GM12878 (cell line): ENCODE data around the gene STRA8. TPM values are rescaled to one million over a fixed set of nuclear protein-coding genes. Genes with fewer than 3 reads are reported as not detected.

ENCODE experiments used
- ATAC-seq: fragments of 200-7000 bp; cut with Tn5 transposase; 3 replicates; pipeline ENCODE4 v1.9.1; 2020; ENCODE audit warnings: mild to moderate bottlenecking, moderate library complexity
- BruUV-seq: library from RNA; stranded (reverse); fragments of 400-500 nt; replicated peaks from 2 replicates; lab custom pipeline; 2021; lab: Mats Ljungman, UMichigan
- CTCF ChIA-PET: fragments of 300-600 bp; sonication (Branson Sonifier 250); formaldehyde crosslinking; extraction: SDS; loops from one replicate; lab custom pipeline; 2021; ENCODE audit warnings: inconsistent platforms; lab: Yijun Ruan, JAX
- POLR2A ChIA-PET: fragments of 350-600 bp; formaldehyde crosslinking; extraction: SDS; loops from one replicate; lab custom pipeline; 2021; ENCODE audit warnings: inconsistent platforms; lab: Charles Lee
- RAD21 ChIA-PET: fragments of 300-600 bp; sonication (Branson Sonifier 250); formaldehyde crosslinking; loops from one replicate; lab custom pipeline; 2023; ENCODE audit warnings: antibody characterized with exemption; ENCODE audit not compliant: unreplicated experiment; lab: Charles Lee
- SMC1A ChIA-PET: fragments of 300-600 bp; sonication (Branson Sonifier 250); formaldehyde crosslinking; loops from one replicate; lab custom pipeline; 2023; ENCODE audit not compliant: unreplicated experiment, uncharacterized antibody; lab: Charles Lee
- DNase-seq: peaks from one replicate; pipeline ENCODE4 v3.0.0-alpha.2; 2011; ENCODE audit warnings: low read depth, low spot score
- FAIRE-seq: peaks from 3 replicates; lab custom pipeline; 2011; peaks lifted over from hg19 to GRCh38; lab: Jason Lieb, UNC
- H2AFZ ChIP-seq: 2 replicates; pipeline ENCODE4 v1.6.0; 2011; ENCODE audit warnings: low read depth, low read length, control low read depth; ENCODE audit not compliant: control insufficient read depth
- H3K27ac ChIP-seq: 2 replicates; pipeline ENCODE4 v1.5.1; 2011; ENCODE audit warnings: control low read depth; ENCODE audit not compliant: control insufficient read depth, insufficient read depth
- H3K27me3 ChIP-seq, 2 experiments: replicated peaks in 1 of 2; 2 replicates each; pipeline versions ENCODE4 v1.6.0 to v1.6.1; 2011; ENCODE audit warnings: low read length in 1 of 2; ENCODE audit not compliant: control insufficient read depth in 2 of 2, insufficient read depth in 2 of 2
- H3K36me3 ChIP-seq, 2 experiments: 2 replicates each; pipeline ENCODE4 v1.5.1; 2011; ENCODE audit warnings: low read length in 1 of 2; ENCODE audit not compliant: control insufficient read depth in 2 of 2, insufficient read depth in 2 of 2
- H3K4me1 ChIP-seq: 2 replicates; pipeline ENCODE4 v1.6.1; 2011; ENCODE audit warnings: mild to moderate bottlenecking, low read length, moderate library complexity, mixed read lengths; ENCODE audit not compliant: control insufficient read depth, insufficient read depth
- H3K4me2 ChIP-seq: 2 replicates; pipeline ENCODE4 v1.6.0; 2011; ENCODE audit warnings: control low read depth; ENCODE audit not compliant: control insufficient read depth, insufficient read depth
- H3K4me3 ChIP-seq: fragments of 200-600 bp; sonication (generic); 2 replicates; pipeline ENCODE4 v1.5.1; 2016
- H3K79me2 ChIP-seq: 2 replicates; pipeline ENCODE4 v1.6.0; 2011; ENCODE audit warnings: low read length; ENCODE audit not compliant: control insufficient read depth, insufficient read depth
- H3K9ac ChIP-seq: 2 replicates; pipeline ENCODE4 v1.8.0; 2011; ENCODE audit warnings: low read length, control low read depth, mixed read lengths; ENCODE audit not compliant: control insufficient read depth, insufficient read depth
- H3K9me3 ChIP-seq: replicated peaks from 3 replicates; pipeline ENCODE4 v1.5.1; 2011; ENCODE audit warnings: mild to moderate bottlenecking, low read length; ENCODE audit not compliant: control insufficient read depth, insufficient read depth
- H4K20me1 ChIP-seq: 2 replicates; pipeline ENCODE4 v1.6.0; 2011; ENCODE audit not compliant: control insufficient read depth, insufficient read depth
- ATF7 ChIP-seq: fragments of 450-650 bp; IDR thresholded peaks from 2 replicates; pipeline ENCODE4 v1.6.1; 2016; ENCODE audit warnings: low read depth, mild to moderate bottlenecking
- CHD4 ChIP-seq: fragments of 200-600 bp; sonication (generic); IDR thresholded peaks from 2 replicates; pipeline ENCODE4 v1.6.1; 2016; ENCODE audit warnings: mild to moderate bottlenecking
- EED ChIP-seq: sonication (generic); IDR thresholded peaks from 2 replicates; pipeline ENCODE4 v1.6.1; 2016; ENCODE audit warnings: antibody characterized with exemption, low read depth
- FOS ChIP-seq: IDR thresholded peaks from 3 replicates; pipeline ENCODE4 v1.6.1; 2011; ENCODE audit warnings: borderline replicate concordance; ENCODE audit not compliant: insufficient read length; ENCODE audit errors: extremely low read depth
- IKZF2 ChIP-seq, 2 experiments: fragments of 450-650 bp; IDR thresholded peaks; 2 replicates each; pipeline ENCODE4 v1.6.1; 2017; ENCODE audit warnings: mild to moderate bottlenecking in 2 of 2, moderate library complexity in 2 of 2
- MTA3 ChIP-seq: IDR thresholded peaks from 2 replicates; pipeline ENCODE4 v1.6.1; 2012; ENCODE audit warnings: low read length, inconsistent platforms, borderline replicate concordance
- NFXL1 ChIP-seq: fragments of 450-650 bp; IDR thresholded peaks from 2 replicates; pipeline ENCODE4 v1.6.1; 2017; ENCODE audit warnings: antibody characterized with exemption, mild to moderate bottlenecking, borderline replicate concordance
- PAX5 ChIP-seq: IDR thresholded peaks from 2 replicates; pipeline ENCODE4 v1.6.1; 2011; ENCODE audit warnings: low read depth, low read length, borderline replicate concordance
- RB1 ChIP-seq: fragments of 450-650 bp; formaldehyde crosslinking; IDR thresholded peaks from 2 replicates; pipeline ENCODE4 v1.6.1; 2017; ENCODE audit warnings: mild to moderate bottlenecking, borderline replicate concordance
- SIX5 ChIP-seq: IDR thresholded peaks from 2 replicates; pipeline ENCODE4 v1.6.1; 2011; ENCODE audit warnings: mild to moderate bottlenecking, low read depth, low read length, moderate library complexity; ENCODE audit not compliant: severe bottlenecking
- SREBF1 ChIP-seq: IDR thresholded peaks from 2 replicates; pipeline ENCODE4 v1.6.1; 2012; ENCODE audit warnings: mild to moderate bottlenecking, low read length
- WGBS: methylation state at CpG from one replicate; pipeline ENCODE4 v1.1.6; 2016; ENCODE audit warnings: low lambda C conversion rate; ENCODE audit not compliant: insufficient replicate concordance, insufficient coverage; ENCODE audit errors: missing lambda C conversion rate; 5-methylcytosine and 5-hydroxymethylcytosine counted together
- in situ Hi-C: fragments of 300-500 bp; cut with MboI; formaldehyde crosslinking; loops from 9 replicates; pipeline ENCODE4 v1.14.3; 2018; ENCODE audit warnings: mixed read lengths
- intact Hi-C: fragments of 100-400 bp; cut with micrococcal nuclease; formaldehyde crosslinking; loops from one replicate; pipeline ENCODE4 v1.14.2; 2022; ENCODE audit not compliant: unreplicated experiment
- polyA plus RNA-seq, 11 experiments: library from polyadenylated mRNA; depleted of rRNA in 4 of 11; unstranded in 6 of 11; stranded (reverse) in 5 of 11; fragments of >200 nt; fragmentation: Nextera tagmentation in 4 of 11; fragmentation: Illumina TruSeq in 1 of 11; extraction: Ambion mirVana in 4 of 11; extraction: Trizol in 1 of 11; gene quantifications; 1 replicate in 1 of 11; 2 replicates in 10 of 11; pipeline versions ENCODE4 v1.2.1 to v1.2.3, GENCODE V29; 2011 to 2016; ENCODE audit warnings: inconsistent platforms in 2 of 11, missing spikeins in 2 of 11, low read depth in 1 of 11
- total RNA-seq, 4 experiments: library from RNA; depleted of rRNA in 3 of 4; stranded (reverse); fragments of >200 nt in 3 of 4; fragmentation: Illumina TruSeq in 1 of 4; extraction: Trizol in 1 of 4; gene quantifications; 2 replicates each; pipeline versions ENCODE4 v1.2.1 to v1.2.3, GENCODE V29; 2013 to 2021
- TF ChIP-seq, protein P1 (sequence below): fragments of 450-650 bp; IDR thresholded peaks from 2 replicates; pipeline ENCODE4 v1.6.1; 2018; ENCODE audit warnings: mild to moderate bottlenecking, low read depth, moderate library complexity; ENCODE audit not compliant: partially characterized antibody
- TF ChIP-seq, protein P2 (sequence below): fragments of 450-650 bp; conservative IDR thresholded peaks from 2 replicates; pipeline ENCODE4 v1.6.1; 2017; ENCODE audit warnings: mild to moderate bottlenecking, moderate library complexity

Gene STRA8
- total and polyA plus RNA-seq, 10 of the 15 experiments (the other 5 are each of a cell fraction or from before 2014, with no cell fraction given) = 0.15 TPM; not detected in 9

GRCh38 chr7:135201350-135201749 lies 32.3 kb upstream of the STRA8 start:
- TF ChIP-seq CHD4 (no peak), FOS (no peak), EED (no peak), IKZF2 (IDR thresholded peaks at IDR 0.05) (no peak), NFXL1 (no peak), ATF7 (no peak), PAX5 (no peak), RB1 (no peak), SIX5 (no peak), SREBF1 (no peak), MTA3 (no peak)
- TF ChIP-seq, protein P1, sequence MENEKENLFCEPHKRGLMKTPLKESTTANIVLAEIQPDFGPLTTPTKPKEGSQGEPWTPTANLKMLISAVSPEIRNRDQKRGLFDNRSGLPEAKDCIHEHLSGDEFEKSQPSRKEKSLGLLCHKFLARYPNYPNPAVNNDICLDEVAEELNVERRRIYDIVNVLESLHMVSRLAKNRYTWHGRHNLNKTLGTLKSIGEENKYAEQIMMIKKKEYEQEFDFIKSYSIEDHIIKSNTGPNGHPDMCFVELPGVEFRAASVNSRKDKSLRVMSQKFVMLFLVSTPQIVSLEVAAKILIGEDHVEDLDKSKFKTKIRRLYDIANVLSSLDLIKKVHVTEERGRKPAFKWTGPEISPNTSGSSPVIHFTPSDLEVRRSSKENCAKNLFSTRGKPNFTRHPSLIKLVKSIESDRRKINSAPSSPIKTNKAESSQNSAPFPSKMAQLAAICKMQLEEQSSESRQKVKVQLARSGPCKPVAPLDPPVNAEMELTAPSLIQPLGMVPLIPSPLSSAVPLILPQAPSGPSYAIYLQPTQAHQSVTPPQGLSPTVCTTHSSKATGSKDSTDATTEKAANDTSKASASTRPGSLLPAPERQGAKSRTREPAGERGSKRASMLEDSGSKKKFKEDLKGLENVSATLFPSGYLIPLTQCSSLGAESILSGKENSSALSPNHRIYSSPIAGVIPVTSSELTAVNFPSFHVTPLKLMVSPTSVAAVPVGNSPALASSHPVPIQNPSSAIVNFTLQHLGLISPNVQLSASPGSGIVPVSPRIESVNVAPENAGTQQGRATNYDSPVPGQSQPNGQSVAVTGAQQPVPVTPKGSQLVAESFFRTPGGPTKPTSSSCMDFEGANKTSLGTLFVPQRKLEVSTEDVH = no peak
- TF ChIP-seq, protein P2, sequence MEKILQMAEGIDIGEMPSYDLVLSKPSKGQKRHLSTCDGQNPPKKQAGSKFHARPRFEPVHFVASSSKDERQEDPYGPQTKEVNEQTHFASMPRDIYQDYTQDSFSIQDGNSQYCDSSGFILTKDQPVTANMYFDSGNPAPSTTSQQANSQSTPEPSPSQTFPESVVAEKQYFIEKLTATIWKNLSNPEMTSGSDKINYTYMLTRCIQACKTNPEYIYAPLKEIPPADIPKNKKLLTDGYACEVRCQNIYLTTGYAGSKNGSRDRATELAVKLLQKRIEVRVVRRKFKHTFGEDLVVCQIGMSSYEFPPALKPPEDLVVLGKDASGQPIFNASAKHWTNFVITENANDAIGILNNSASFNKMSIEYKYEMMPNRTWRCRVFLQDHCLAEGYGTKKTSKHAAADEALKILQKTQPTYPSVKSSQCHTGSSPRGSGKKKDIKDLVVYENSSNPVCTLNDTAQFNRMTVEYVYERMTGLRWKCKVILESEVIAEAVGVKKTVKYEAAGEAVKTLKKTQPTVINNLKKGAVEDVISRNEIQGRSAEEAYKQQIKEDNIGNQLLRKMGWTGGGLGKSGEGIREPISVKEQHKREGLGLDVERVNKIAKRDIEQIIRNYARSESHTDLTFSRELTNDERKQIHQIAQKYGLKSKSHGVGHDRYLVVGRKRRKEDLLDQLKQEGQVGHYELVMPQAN = no peak
- ChIA-PET RAD21 (interaction anchor here (1.4 to 11.2 kb wide), 4 partner anchors 12 to 214 kb away, joined by 5 to 230 read pairs (median 90); partner anchors contain the start of genes AGBL3 and CYREN), SMC1A (interaction anchor here (0.9 to 10.8 kb wide), 10 partner anchors 8 to 52 kb away, joined by 3 to 251 read pairs (median 6); partner anchors contain the start of gene WDR91), CTCF (interaction anchor here (1.0 to 10.4 kb wide), 7 partner anchors 9 to 80 kb away, joined by 4 to 108 read pairs (median 6); no protein-coding TSS in a partner anchor), POLR2A (interaction anchor here (1.1 to 10.8 kb wide), 6 partner anchors 8 to 27 kb away, joined by 3 to 299 read pairs (median 4); partner anchors contain the start of gene WDR91)
- no peaks in the 10 kb centered on the region for H4K20me1 ChIP-seq
- peaks cover 15 to 58% of the 10 kb centered on the region in 2 experiments for H3K36me3 ChIP-seq
- no peaks in the 10 kb centered on the region for H3K9me3 ChIP-seq
- H3K4me3 ChIP-seq = peak overlapping the region; percentile 23; the same call in 1 of the 2 replicates
- DNase-seq = no peak
- intact Hi-C loops (no loop called here), in situ Hi-C loops (no loop called here)
- H3K27me3 ChIP-seq = no peaks in the 10 kb centered on the region
- peaks cover 16% of the 10 kb centered on the region for H3K4me1 ChIP-seq
- H2AFZ ChIP-seq = no peak overlapping the region
- peaks cover 40% of the 10 kb centered on the region for H3K79me2 ChIP-seq
- ATAC-seq = no peak
- WGBS = 98% methylated on average over 2 of the region's 2 CpGs
- H3K9ac ChIP-seq = no peak overlapping the region
- H3K4me2 ChIP-seq = no peak overlapping the region
- no peak for FAIRE-seq
- no TSS peak for BruUV-seq
- H3K27ac ChIP-seq = no peak overlapping the region
